A549 (cell line): ENCODE results near the gene VPS13D. TPM values are rescaled to one million over a fixed set of nuclear protein-coding genes. Genes with fewer than 3 reads are reported as not detected.
A peak's percentile ranks its signal among the peaks of the same experiment; 100 is the strongest.

Experiments used
- ATAC-seq, 2 experiments: fragments of 200-7000 bp in 1 of 2; fragments of >200 bp in 1 of 2; cut with Nextera tagmentation in 1 of 2; cut with Tn5 transposase in 1 of 2; 3 replicates each; pipeline versions ENCODE4 v1.8.0 to v1.9.1; 2018 to 2020; ENCODE audit warnings: mild to moderate bottlenecking in 1 of 2, moderate library complexity in 1 of 2
- CTCF ChIA-PET: fragments of 300-600 bp; sonication (Branson Sonifier 250); formaldehyde crosslinking; extraction: SDS; loops from one replicate; lab custom pipeline; 2021; ENCODE audit warnings: antibody characterized with exemption, inconsistent platforms; lab: Yijun Ruan, JAX
- POLR2A ChIA-PET: fragments of 350-600 bp; formaldehyde crosslinking; extraction: SDS; loops from one replicate; lab custom pipeline; 2021; ENCODE audit warnings: antibody characterized with exemption, inconsistent platforms; lab: Yijun Ruan, JAX
- DNase-seq, 2 experiments: peaks; one replicate each; pipeline versions ENCODE4 v3.0.0 to v3.0.0-alpha.2; 2011 to 2016; ENCODE audit warnings: low read depth in 1 of 2, low spot score in 1 of 2
- FAIRE-seq: peaks from 2 replicates; lab custom pipeline; 2011; peaks lifted over from hg19 to GRCh38; lab: Jason Lieb, UNC
- H3K27ac ChIP-seq, 2 experiments: fragments of >200 bp; sonication (Bioruptor Twin); formaldehyde crosslinking; 3 replicates each; pipeline ENCODE4 v1.5.1; 2016 to 2017
- H3K4me1 ChIP-seq: fragments of >200 bp; sonication (Bioruptor Twin); formaldehyde crosslinking; 3 replicates; pipeline ENCODE4 v1.6.1; 2016
- H3K4me2 ChIP-seq: fragments of >200 bp; sonication (Bioruptor Twin); formaldehyde crosslinking; 3 replicates; pipeline ENCODE4 v1.6.1; 2016
- H3K4me3 ChIP-seq: fragments of >200 bp; sonication (Bioruptor Twin); formaldehyde crosslinking; 3 replicates; pipeline ENCODE4 v1.5.1; 2016
- H3K9me3 ChIP-seq: fragments of >200 bp; sonication (Bioruptor Twin); formaldehyde crosslinking; 3 replicates; pipeline ENCODE4 v1.6.1; 2016
- BCL3 ChIP-seq: fragments of >200 bp; sonication (Bioruptor Twin); formaldehyde crosslinking; IDR thresholded peaks from 3 replicates; pipeline ENCODE4 v1.6.1; 2016
- CBX2 ChIP-seq: fragments of 200-600 bp; sonication (generic); IDR thresholded peaks from 2 replicates; pipeline ENCODE4 v1.6.1; 2016; ENCODE audit warnings: low read depth, mild to moderate bottlenecking, borderline replicate concordance
- CHD4 ChIP-seq: fragments of 200-600 bp; sonication (generic); IDR thresholded peaks from 2 replicates; pipeline ENCODE4 v1.6.1; 2016; ENCODE audit warnings: antibody characterized with exemption, mild to moderate bottlenecking, borderline replicate concordance
- EHF ChIP-seq: fragments of 250-450 bp; sonication (Bioruptor Pico); IDR thresholded peaks from 2 replicates; pipeline ENCODE4 v1.5.0; 2020; ENCODE audit warnings: mild to moderate bottlenecking
- ESRRA ChIP-seq: fragments of 150-350 bp; IDR thresholded peaks from 2 replicates; pipeline ENCODE4 v1.6.1; 2014; ENCODE audit warnings: mild to moderate bottlenecking, low read length, borderline replicate concordance
- FOXS1 ChIP-seq: fragments of 250-450 bp; sonication (Bioruptor Pico); IDR thresholded peaks from 2 replicates; pipeline ENCODE4 v1.5.0; 2020; ENCODE audit warnings: mild to moderate bottlenecking, moderate library complexity
- GATA3 ChIP-seq: IDR thresholded peaks from 2 replicates; pipeline ENCODE4 v1.6.1; 2012; ENCODE audit warnings: borderline replicate concordance
- HDAC2 ChIP-seq: fragments of 200-600 bp; sonication (generic); IDR thresholded peaks from 2 replicates; pipeline ENCODE4 v1.6.1; 2016
- HES2 ChIP-seq: fragments of >200 bp; sonication (Bioruptor Twin); formaldehyde crosslinking; IDR thresholded peaks from 2 replicates; pipeline ENCODE4 v1.6.1; 2016
- JUNB ChIP-seq: fragments of >200 bp; sonication (Bioruptor Twin); formaldehyde crosslinking; IDR thresholded peaks from 2 replicates; pipeline ENCODE4 v1.6.1; 2016
- KDM5A ChIP-seq: fragments of 200-600 bp; sonication (generic); IDR thresholded peaks from 2 replicates; pipeline ENCODE4 v1.6.1; 2016; ENCODE audit warnings: antibody characterized with exemption, mild to moderate bottlenecking
- MAX ChIP-seq: IDR thresholded peaks from 2 replicates; pipeline ENCODE4 v1.6.1; 2012
- NR3C1 ChIP-seq: fragments of >200 bp; sonication (Bioruptor Twin); formaldehyde crosslinking; IDR thresholded peaks from 3 replicates; pipeline ENCODE4 v1.6.1; 2017
- RAD21 ChIP-seq, 2 experiments: fragments of >200 bp in 1 of 2; sonication (Bioruptor Twin) in 1 of 2; formaldehyde crosslinking in 1 of 2; IDR thresholded peaks in 1 of 2; conservative IDR thresholded peaks in 1 of 2; 2 replicates in 1 of 2; 3 replicates in 1 of 2; pipeline ENCODE4 v1.6.1; 2012 to 2018; ENCODE audit warnings: inconsistent platforms in 1 of 2
- ZC3H11A ChIP-seq: fragments of 450-650 bp; IDR thresholded peaks from 2 replicates; pipeline ENCODE4 v1.6.1; 2014; ENCODE audit warnings: antibody characterized with exemption, mild to moderate bottlenecking
- ZFP36 ChIP-seq: fragments of 450-650 bp; IDR thresholded peaks from 2 replicates; pipeline ENCODE4 v1.6.1; 2014; ENCODE audit warnings: borderline replicate concordance; ENCODE audit not compliant: partially characterized antibody
- ZNF302 ChIP-seq: fragments of 250-450 bp; sonication (Bioruptor Pico); IDR thresholded peaks from 2 replicates; pipeline ENCODE4 v1.9.0; 2021; ENCODE audit warnings: inconsistent platforms, mild to moderate bottlenecking, moderate library complexity
- WGBS: methylation state at CpG from one replicate; pipeline ENCODE4 v1.1.6; 2017; ENCODE audit errors: missing lambda C conversion rate; 5-methylcytosine and 5-hydroxymethylcytosine counted together
- polyA plus RNA-seq, 4 experiments: library from polyadenylated mRNA; depleted of rRNA in 3 of 4; stranded (reverse); fragments of >200 nt; fragmentation: RNase III in 1 of 4; extraction: RNeasy Plus Mini Kit Qiagen cat#74134 plus additional on column Dnase treatment in 1 of 4; gene quantifications; 2 replicates in 3 of 4; 3 replicates in 1 of 4; pipeline ENCODE4 v1.2.3, GENCODE V29; 2011 to 2017
- TF ChIP-seq, protein P1 (sequence below): fragments of 200-600 bp; sonication (generic); IDR thresholded peaks from 2 replicates; pipeline ENCODE4 v1.6.1; 2016; ENCODE audit warnings: antibody characterized with exemption, mild to moderate bottlenecking, moderate library complexity
- TF ChIP-seq, protein P2 (sequence below): fragments of >200 bp; sonication (Bioruptor Twin); formaldehyde crosslinking; IDR thresholded peaks from 3 replicates; pipeline ENCODE4 v1.5.1; 2016

VPS13D gene
- polyA plus RNA-seq, 2 of the 4 experiments (the other 2 are of a cell fraction): 5.4 to 15.9 TPM

GRCh38 chr1:12200208-12200607, 29.6 kb upstream of the VPS13D start:
- no peak overlapping the region for H3K4me3 ChIP-seq
- WGBS: 81% methylated on average over 7 of the region's 7 CpGs
- ATAC-seq: no peak
- no peak for FAIRE-seq
- H3K27ac ChIP-seq: no peak overlapping the region
- CTCF ChIA-PET: interaction anchor here (0.9 to 8.9 kb wide), 4 partner anchors 9 to 76 kb away, joined by 4 to 78 read pairs (median 5); no protein-coding TSS in a partner anchor
- no peaks in the 10 kb centered on the region for H3K4me1 ChIP-seq
- no peak for DNase-seq
- no peak overlapping the region for H3K4me2 ChIP-seq
- TF ChIP-seq ZC3H11A: no peak
- no peak for TF ChIP-seq BCL3
- TF ChIP-seq, protein P1, sequence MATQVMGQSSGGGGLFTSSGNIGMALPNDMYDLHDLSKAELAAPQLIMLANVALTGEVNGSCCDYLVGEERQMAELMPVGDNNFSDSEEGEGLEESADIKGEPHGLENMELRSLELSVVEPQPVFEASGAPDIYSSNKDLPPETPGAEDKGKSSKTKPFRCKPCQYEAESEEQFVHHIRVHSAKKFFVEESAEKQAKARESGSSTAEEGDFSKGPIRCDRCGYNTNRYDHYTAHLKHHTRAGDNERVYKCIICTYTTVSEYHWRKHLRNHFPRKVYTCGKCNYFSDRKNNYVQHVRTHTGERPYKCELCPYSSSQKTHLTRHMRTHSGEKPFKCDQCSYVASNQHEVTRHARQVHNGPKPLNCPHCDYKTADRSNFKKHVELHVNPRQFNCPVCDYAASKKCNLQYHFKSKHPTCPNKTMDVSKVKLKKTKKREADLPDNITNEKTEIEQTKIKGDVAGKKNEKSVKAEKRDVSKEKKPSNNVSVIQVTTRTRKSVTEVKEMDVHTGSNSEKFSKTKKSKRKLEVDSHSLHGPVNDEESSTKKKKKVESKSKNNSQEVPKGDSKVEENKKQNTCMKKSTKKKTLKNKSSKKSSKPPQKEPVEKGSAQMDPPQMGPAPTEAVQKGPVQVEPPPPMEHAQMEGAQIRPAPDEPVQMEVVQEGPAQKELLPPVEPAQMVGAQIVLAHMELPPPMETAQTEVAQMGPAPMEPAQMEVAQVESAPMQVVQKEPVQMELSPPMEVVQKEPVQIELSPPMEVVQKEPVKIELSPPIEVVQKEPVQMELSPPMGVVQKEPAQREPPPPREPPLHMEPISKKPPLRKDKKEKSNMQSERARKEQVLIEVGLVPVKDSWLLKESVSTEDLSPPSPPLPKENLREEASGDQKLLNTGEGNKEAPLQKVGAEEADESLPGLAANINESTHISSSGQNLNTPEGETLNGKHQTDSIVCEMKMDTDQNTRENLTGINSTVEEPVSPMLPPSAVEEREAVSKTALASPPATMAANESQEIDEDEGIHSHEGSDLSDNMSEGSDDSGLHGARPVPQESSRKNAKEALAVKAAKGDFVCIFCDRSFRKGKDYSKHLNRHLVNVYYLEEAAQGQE: no peak
- no peak for TF ChIP-seq MAX
- no peak for TF ChIP-seq ZNF302 (CRISPR knock-in tag)
- TF ChIP-seq EHF (CRISPR knock-in tag): no peak
- no peak for TF ChIP-seq GATA3
- no peak for TF ChIP-seq RAD21 (conservative IDR thresholded peaks at IDR 0.05 in 1 of 2, IDR thresholded peaks at IDR 0.05 in 1 of 2)
- no peak for TF ChIP-seq HES2
- TF ChIP-seq HDAC2: no peak
- TF ChIP-seq CHD4: no peak
- TF ChIP-seq FOXS1: no peak
- TF ChIP-seq NR3C1: no peak
- no peak for TF ChIP-seq JUNB
- TF ChIP-seq, protein P2, sequence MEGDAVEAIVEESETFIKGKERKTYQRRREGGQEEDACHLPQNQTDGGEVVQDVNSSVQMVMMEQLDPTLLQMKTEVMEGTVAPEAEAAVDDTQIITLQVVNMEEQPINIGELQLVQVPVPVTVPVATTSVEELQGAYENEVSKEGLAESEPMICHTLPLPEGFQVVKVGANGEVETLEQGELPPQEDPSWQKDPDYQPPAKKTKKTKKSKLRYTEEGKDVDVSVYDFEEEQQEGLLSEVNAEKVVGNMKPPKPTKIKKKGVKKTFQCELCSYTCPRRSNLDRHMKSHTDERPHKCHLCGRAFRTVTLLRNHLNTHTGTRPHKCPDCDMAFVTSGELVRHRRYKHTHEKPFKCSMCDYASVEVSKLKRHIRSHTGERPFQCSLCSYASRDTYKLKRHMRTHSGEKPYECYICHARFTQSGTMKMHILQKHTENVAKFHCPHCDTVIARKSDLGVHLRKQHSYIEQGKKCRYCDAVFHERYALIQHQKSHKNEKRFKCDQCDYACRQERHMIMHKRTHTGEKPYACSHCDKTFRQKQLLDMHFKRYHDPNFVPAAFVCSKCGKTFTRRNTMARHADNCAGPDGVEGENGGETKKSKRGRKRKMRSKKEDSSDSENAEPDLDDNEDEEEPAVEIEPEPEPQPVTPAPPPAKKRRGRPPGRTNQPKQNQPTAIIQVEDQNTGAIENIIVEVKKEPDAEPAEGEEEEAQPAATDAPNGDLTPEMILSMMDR: no peak
- no peak for TF ChIP-seq KDM5A
- no peak for TF ChIP-seq CBX2
- H3K9me3 ChIP-seq: no peaks in the 10 kb centered on the region
- POLR2A ChIA-PET: no interaction called here

DNA sequence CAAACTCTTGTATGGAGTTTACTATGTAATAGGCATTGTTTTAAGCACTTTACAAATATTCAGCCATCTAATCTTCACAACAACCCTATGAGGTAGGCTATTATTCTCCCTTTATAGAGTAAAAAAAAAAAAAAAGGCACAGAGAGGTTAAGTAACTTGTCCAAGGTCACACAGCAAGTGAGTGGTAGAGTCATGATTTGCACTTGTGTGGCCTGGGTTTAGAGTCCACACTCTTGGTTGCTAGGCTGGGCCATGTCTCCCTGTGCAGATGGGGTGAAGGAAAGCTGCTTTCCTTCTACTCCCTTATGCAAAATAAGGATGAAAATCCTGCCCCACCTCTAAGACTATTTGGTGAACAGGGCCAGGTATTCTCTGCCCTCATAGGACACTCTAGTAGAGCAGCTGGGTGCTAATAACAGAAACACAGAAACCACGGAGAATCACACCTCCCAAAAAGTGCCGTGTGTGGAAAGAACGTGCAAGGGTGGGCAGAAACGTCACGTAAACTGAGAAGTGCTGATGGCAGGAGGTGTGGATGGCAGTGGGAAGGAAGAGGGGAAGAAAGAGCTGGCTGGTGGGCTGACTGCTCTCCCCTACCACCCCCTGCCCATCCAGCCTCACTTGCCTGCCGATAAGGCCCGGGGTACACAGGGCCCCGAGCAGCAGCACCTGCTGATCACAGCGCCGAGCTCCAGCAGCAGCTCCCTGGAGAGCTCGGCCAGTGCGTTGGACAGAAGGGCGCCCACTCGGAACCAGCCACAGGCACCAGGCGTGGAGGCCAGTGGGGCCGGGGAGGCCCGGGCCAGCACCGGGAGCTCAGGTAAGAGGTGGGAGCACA, 28.3 kb upstream of the VPS13D start:
- ATAC-seq: no peak
- FAIRE-seq: no peak
- H3K4me3 ChIP-seq: no peak overlapping the region
- CTCF ChIA-PET: interaction anchor here (0.6 to 8.9 kb wide), 4 partner anchors 18 to 94 kb away, joined by 3 to 78 read pairs (median 5); no protein-coding TSS in a partner anchor
- H3K27ac ChIP-seq: no peak overlapping the region
- H3K4me2 ChIP-seq: no peak overlapping the region
- no peaks in the 10 kb centered on the region for H3K4me1 ChIP-seq
- TF ChIP-seq ZFP36 (peak; percentile 72), ESRRA (no peak), ZC3H11A (no peak), GATA3 (no peak)
- POLR2A ChIA-PET: no interaction called here
- DNase-seq: no peak
- H3K9me3 ChIP-seq: no peaks in the 10 kb centered on the region
- WGBS: 77% methylated on average over 11 of the region's 18 CpGs
